Measurements from ENCODE around the gene APOF.

- no peak for TF ChIP-seq EZH2 (IDR thresholded peaks at IDR 0.05; ENCODE audit: insufficient read depth, poor library complexity, severe bottlenecking)
- no peak for TF ChIP-seq EZH2phosphoT487 (IDR thresholded peaks at IDR 0.05; ENCODE audit: insufficient read depth, low read depth)
These were observed 14.8 kb upstream of the APOF start for GRCh38 chr12:56377310-56377988.

All from GM23248 (cell line).